ENCODE results near the gene COL4A1.

The COL4A1 gene

GRCh38 chr13:110156301-110157049, 150.5 kb downstream of the COL4A1 start:
- no peak for DNase-seq

- DNase-seq, result no peak
Observed at GRCh38 chr13:110155072-110155471, 151.9 kb downstream of the COL4A1 start.

GRCh38 chr13:110154410-110154933, 152.5 kb downstream of the COL4A1 start:
- DNase-seq, result peak; percentile 57

GRCh38 chr13:110152351-110152750, 154.6 kb downstream of the COL4A1 start:
- DNase-seq, result no peak

GRCh38 chr13:110151462-110151861, 155.5 kb downstream of the COL4A1 start:
- DNase-seq, result no peak

- DNase-seq, result no peak
Observed at GRCh38 chr13:110150384-110151101, 156.4 kb downstream of the COL4A1 start.

- DNase-seq, result no peak
Observed at GRCh38 chr13:110149036-110149435, 157.9 kb downstream of the COL4A1 start.

GRCh38 chr13:110140099-110140498, 166.9 kb downstream of the COL4A1 start:
- no peak for DNase-seq

GRCh38 chr13:110138700-110139036, 168.3 kb downstream of the COL4A1 start:
- DNase-seq, result no peak

- DNase-seq, result peak; percentile 88
Observed at GRCh38 chr13:110138010-110138699, 168.8 kb downstream of the COL4A1 start.

- no peak for DNase-seq
Observed at GRCh38 chr13:110137680-110138009, 169.3 kb downstream of the COL4A1 start.

- DNase-seq, result no peak
Observed at GRCh38 chr13:110136660-110137585, 170.0 kb downstream of the COL4A1 start.

GRCh38 chr13:110135977-110136597, 170.9 kb downstream of the COL4A1 start:
- no peak for DNase-seq

GRCh38 chr13:110134801-110135200, 172.2 kb downstream of the COL4A1 start:
- DNase-seq, result peak; percentile 32

- no peak for DNase-seq
Observed at GRCh38 chr13:110133425-110134235, 173.3 kb downstream of the COL4A1 start.

GRCh38 chr13:110132225-110132982, 174.6 kb downstream of the COL4A1 start:
- no peak for DNase-seq

- no peak for DNase-seq
Observed at GRCh38 chr13:110131424-110131823, 175.5 kb downstream of the COL4A1 start.

- DNase-seq, result no peak
Observed at GRCh38 chr13:110130431-110130830, 176.5 kb downstream of the COL4A1 start.

GRCh38 chr13:110129539-110130186, 177.3 kb downstream of the COL4A1 start:
- DNase-seq, result no peak

- no peak for DNase-seq
Observed at GRCh38 chr13:110129076-110129475, 177.9 kb downstream of the COL4A1 start.
